HFF-Myc (cell line): ENCODE results near the gene NUDT8.
"Not testable (repeated sequence)": the region's sequence is repeated elsewhere in the genome, so short reads cannot be mapped to it uniquely, and the experiment has no call there.

Experiments
- DNase-seq: peaks from one replicate; pipeline ENCODE4 v3.0.0-alpha.2; 2011; ENCODE audit warnings: low read depth; ENCODE audit errors: extremely low read depth
- H3K4me3 ChIP-seq: replicated peaks from 2 replicates; pipeline ENCODE4 v1.5.1; 2011; ENCODE audit warnings: low read depth, mild to moderate bottlenecking, control low read depth, low read length
- TF ChIP-seq, protein P1 (sequence below): IDR thresholded peaks from 2 replicates; pipeline ENCODE4 v1.5.1; 2012; ENCODE audit warnings: mild to moderate bottlenecking, low read depth, low read length, control low read depth; ENCODE audit errors: missing control alignments

NUDT8 gene

DNA sequence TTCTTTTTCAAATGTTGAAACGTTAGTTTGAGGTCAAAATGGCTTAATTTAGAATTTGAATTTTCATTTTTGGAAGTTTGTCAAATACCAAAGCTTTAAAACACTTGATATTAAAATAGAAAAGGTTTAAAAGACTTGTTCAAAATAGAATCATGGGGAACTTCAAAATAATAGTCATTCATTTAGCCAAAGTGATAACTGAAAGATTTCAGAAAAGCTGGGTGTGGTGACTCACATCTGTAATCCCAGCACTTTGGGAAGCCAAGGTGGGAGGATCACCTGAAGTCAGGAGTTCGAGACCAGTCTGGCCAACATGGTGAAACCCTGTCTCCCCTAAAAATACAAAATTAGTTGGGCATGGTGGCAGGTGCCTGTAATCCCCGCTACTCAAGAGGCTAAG lies 35.3 kb downstream of the NUDT8 start:
- H3K4me3 ChIP-seq = no peak overlapping the region
- TF ChIP-seq, protein P1, sequence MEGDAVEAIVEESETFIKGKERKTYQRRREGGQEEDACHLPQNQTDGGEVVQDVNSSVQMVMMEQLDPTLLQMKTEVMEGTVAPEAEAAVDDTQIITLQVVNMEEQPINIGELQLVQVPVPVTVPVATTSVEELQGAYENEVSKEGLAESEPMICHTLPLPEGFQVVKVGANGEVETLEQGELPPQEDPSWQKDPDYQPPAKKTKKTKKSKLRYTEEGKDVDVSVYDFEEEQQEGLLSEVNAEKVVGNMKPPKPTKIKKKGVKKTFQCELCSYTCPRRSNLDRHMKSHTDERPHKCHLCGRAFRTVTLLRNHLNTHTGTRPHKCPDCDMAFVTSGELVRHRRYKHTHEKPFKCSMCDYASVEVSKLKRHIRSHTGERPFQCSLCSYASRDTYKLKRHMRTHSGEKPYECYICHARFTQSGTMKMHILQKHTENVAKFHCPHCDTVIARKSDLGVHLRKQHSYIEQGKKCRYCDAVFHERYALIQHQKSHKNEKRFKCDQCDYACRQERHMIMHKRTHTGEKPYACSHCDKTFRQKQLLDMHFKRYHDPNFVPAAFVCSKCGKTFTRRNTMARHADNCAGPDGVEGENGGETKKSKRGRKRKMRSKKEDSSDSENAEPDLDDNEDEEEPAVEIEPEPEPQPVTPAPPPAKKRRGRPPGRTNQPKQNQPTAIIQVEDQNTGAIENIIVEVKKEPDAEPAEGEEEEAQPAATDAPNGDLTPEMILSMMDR = no peak
- DNase-seq = no peak

DNA sequence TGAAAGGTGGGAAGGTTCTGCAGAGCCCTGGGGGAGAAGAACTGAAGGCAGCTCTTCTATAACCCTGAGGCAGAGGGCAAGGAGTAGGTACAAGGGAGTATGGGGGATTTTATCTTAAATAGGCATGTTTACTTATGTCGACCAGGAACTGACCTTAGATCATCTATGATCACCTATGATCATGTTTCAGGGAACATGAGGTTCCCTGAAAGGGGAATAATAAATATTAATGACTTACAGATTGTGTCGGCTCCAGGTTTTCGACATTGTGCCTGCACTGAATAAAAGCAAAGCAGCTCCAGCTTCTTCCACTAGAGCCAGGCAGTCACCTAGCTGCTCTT lies 36.2 kb downstream of the NUDT8 start:
- TF ChIP-seq, protein P1 = no peak
- DNase-seq = no peak
- no peak overlapping the region for H3K4me3 ChIP-seq

DNA sequence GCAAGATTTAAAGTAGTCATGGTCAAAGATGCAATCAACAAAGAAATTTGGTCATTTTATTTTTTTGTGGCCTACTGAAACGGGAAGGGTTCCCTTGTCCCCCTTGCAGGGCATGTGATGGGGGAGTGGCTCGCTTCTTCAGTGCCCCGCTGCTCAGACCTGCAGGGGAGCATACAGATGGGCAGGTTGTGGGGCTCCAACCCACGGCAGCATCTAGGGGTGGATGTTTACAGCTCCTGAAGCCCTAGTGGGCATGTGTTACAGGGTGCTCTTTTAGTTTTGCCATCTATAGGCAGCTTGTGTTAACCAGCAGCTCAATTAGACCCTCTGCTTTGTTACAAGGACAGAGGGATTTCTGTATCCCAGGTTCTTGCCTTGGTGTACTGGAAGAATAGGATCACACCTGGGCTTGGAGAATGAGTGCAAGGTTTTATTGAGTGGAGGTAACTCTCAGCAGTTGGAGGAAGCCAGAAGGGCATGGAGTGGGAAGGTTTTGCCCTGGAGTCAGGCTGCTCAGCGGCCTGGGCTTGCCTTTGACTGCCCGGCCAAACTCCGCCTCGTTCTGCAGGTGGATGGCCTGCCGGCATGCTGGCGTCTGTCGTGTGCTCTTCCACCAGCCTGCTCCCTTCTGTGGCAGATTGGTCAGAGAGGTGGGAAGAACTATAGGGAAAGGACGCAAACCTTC lies 36.7 kb downstream of the NUDT8 start:
- no peak for DNase-seq
- no peak overlapping the region for H3K4me3 ChIP-seq
- TF ChIP-seq, protein P1 = no peak

DNA sequence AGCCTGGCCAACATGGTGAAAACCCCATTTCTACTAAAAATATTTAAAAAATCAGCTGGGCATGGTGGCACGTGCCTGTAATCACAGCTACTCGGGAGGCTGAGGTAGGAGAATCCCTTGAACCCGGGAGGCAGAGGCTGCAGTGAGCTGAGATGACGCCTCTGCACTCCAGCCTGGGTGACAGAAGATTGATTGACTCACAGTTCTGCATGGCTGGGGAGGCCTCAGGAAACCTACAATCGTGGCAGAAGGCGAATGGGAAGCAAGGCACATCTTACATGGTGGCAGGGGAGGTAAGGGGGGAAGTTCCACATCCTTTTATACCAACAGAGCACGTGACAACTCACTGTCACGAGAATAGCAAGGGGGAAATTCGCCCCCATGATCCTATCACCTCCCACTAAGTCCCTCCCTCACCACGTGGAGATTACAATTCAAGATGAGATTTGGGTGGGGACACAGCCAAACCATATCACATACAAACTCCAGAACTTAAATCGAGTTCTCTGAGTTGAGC lies 40.8 kb downstream of the NUDT8 start:
- not testable (repeated sequence) for DNase-seq, H3K4me3 ChIP-seq

DNA sequence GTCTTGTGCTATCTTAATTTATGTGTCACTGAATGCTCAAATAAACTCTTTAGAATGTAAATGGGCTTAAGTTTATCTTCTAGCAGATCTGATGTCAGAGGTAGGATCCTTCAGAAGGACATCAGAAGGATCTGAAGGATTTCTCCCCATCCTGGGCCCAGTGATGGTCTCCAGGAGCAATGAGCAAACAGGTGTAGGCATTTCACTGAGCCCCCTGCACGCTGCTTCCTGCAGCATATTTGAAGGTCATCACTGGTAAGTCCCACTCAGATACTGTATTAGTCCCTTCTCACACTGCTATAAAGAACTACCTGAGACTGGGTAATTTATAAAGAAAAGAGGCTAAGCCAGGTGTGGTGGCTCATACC lies 41.6 kb downstream of the NUDT8 start:
- no peak for DNase-seq
- no peak overlapping the region for H3K4me3 ChIP-seq
- TF ChIP-seq, protein P1 = no peak

DNA sequence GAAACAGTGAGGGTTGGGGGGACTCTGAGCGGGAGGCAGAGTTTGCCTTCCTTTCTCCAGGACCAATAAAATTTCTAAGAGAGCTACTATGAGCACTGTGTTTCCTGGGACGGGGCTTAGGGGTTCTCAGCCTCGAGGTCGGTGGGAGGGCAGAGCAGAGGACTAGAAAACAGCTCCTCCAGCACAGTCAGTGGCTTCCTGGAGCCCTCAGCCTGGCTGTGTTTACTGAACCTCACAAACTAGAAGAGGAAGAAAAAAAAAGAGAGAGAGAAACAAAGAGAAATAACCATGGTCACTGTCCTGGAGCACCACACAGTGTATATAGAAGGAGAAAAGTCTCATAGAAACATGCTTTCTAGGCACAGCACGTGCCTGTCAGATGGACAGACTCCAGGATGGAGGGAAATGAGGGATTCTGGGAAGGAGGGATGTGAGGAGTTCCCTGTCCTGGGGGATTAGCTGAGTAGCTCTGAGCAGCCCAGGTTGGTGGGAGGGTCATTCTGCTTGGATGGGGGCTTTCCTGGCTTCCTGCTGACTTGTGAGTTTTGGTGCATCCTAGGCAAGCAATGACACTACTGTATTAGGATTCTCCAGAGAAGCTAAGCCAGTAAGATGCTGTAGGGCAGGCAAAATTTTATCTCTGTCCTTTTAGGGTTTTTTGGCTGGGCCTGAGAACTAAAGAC lies 43.0 kb downstream of the NUDT8 start:
- DNase-seq = no peak
- H3K4me3 ChIP-seq = no peak overlapping the region
- TF ChIP-seq, protein P1 = no peak

DNA sequence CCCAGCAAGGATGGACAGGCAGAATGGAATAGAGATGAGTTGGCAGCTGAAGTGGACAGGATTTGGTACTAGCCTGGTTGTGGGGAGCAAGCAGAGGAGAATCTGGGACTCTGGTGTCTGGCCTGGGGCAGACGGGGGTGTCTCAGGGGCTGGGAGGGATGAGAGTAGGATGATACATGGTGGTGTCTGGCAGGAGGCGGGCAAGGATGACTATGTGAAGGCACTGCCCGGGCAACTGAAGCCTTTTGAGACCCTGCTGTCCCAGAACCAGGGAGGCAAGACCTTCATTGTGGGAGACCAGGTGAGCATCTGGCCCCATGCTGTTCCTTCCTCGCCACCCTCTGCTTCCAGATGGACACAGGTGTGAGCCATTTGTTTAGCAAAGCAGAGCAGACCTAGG lies 43.8 kb downstream of the NUDT8 start:
- H3K4me3 ChIP-seq = peak overlapping the region; percentile 95
- no peak for DNase-seq
- TF ChIP-seq, protein P1 = no peak
